ENCODE results near the gene TSPAN12.
"Not testable (repeated sequence)": the region's sequence is repeated elsewhere in the genome, so short reads cannot be mapped to it uniquely, and the experiment has no call there.

- not testable (repeated sequence) for TF ChIP-seq CTCF (conservative IDR thresholded peaks at IDR 0.05; ENCODE audit: low read depth, low read length); RFX5 (IDR thresholded peaks at IDR 0.05; ENCODE audit: low read depth, low read length); POLR2A (IDR thresholded peaks at IDR 0.05; ENCODE audit: low read depth, low read length); FOS (IDR thresholded peaks at IDR 0.05; ENCODE audit: low read depth, low read length); SMC3 (IDR thresholded peaks at IDR 0.05; ENCODE audit: low read depth, low read length); RAD21 (IDR thresholded peaks at IDR 0.05; ENCODE audit: low read length); MAZ (IDR thresholded peaks at IDR 0.05; ENCODE audit: borderline replicate concordance, low read depth, low read length)
Observed at GRCh38 chr7:120885602-120886001, 27.7 kb upstream of the TSPAN12 start.
